ENCODE data around the gene ADORA3.

- no peak for TF ChIP-seq CTCF (IDR thresholded peaks at IDR 0.05; ENCODE audit: poor library complexity, severe bottlenecking)
- no peak for TF ChIP-seq EZH2 (IDR thresholded peaks at IDR 0.05; ENCODE audit: borderline replicate concordance, insufficient read depth, low read length, poor library complexity, severe bottlenecking)
- TF ChIP-seq EP300 (conservative IDR thresholded peaks at IDR 0.05; ENCODE audit: poor library complexity, severe bottlenecking), result no peak
- TF ChIP-seq POLR2AphosphoS5 (IDR thresholded peaks at IDR 0.05), result no peak
- no peak for TF ChIP-seq MXI1 (conservative IDR thresholded peaks at IDR 0.05; ENCODE audit: poor library complexity, severe bottlenecking)
- TF ChIP-seq TAF1 (IDR thresholded peaks at IDR 0.05; ENCODE audit: low read depth), result no peak
Observed at GRCh38 chr1:111488669-111489068, 14.8 kb downstream of the ADORA3 start.

All from neural cell (in vitro differentiated cells).